T-helper 1 cell (primary cell): ENCODE results near the gene PLA2G4E.

ENCODE experiments used
- DNase-seq, 5 donors: peaks; one replicate each; pipeline ENCODE4 v3.0.0-alpha.2; 2012 to 2020

PLA2G4E gene

GRCh38 chr15:41972253-41973242, 48.3 kb downstream of the PLA2G4E start, which contains the start of gene EHD4:
Gene EHD4, minus strand, starts transcription at chr15:41972557. Its CDS starts 63 bp downstream, at chr15:41972494.
- peak; percentile 85 to 98 (median 91) for DNase-seq

GRCh38 chr15:41971895-41972252, 49.0 kb downstream of the PLA2G4E start:
- DNase-seq, result no peak

DNA sequence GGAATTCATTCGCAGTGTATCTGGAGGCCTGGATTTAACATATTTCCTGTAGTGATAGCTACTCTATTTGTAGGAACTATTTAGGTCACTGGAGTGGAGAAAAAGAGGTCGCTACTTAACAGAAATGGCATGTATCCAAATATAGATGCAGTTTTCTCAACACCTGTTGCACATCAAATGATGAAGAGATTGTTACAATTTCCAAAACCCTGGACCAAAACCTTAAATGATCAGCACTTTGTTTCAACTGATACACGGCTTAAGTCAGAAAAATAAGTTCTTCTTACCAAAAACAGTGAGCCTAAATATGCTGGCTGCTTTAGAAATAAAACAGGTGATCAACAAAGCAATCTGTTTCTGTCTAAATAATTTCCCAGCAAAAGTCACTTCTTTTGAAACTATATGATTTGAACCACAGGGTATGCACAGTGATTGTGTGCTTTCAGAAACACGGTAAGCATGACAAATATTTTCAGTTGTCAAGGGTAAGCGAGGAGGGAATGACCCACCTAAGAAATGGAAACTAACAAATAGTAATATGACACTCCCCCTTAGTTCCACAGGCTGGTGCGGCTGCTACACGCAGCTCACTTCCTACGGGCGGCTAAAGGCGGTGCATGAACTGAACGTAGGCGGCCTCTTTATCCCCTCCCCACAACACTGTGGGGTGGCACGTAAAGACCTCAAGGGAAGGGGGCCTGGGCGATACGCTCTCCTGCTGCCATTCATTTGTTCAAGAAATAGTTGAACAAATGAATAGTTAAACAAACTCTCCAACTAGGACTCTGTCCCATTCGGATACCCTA, 49.5 kb downstream of the PLA2G4E start:
- peak; percentile 41 to 86 (median 61) for DNase-seq

GRCh38 chr15:41970456-41970855, 50.4 kb downstream of the PLA2G4E start:
- DNase-seq, result no peak

DNA sequence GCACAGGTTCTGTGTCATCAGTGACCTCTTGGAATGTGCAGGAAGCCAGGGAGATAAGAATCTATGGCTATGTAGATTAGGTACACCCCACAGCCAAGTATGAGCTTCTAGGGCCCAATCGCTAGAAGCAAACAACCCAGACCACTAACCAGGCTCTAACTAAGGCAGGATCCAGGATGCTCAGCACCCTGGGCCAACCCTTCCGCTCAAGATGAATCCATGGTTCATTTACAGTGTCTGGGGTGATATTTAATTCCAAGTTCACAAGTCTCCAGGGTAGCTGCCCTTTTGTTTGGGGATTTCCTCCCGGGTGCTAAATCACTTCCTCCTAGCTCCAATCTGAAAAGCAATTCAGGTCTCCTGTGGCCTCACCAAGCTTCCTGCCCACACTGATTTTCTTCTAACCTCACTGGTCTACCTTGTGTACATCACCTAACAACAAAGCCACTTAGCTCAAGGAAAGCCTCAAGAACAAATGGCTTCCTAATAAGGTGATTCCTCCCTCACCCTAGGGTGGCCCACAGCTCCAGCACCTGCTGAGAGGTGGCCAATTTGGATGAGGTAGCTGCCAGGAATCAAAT, 50.9 kb downstream of the PLA2G4E start:
- DNase-seq, result peak in 4 of 5 donors; percentile 16 to 83 (median 36)

- no peak for DNase-seq
These were observed 52.1 kb downstream of the PLA2G4E start for GRCh38 chr15:41968701-41969100.

GRCh38 chr15:41967506-41968206, 53.2 kb downstream of the PLA2G4E start:
- no peak for DNase-seq

- DNase-seq, result no peak
These were observed 53.8 kb downstream of the PLA2G4E start for GRCh38 chr15:41966920-41967465.

DNA sequence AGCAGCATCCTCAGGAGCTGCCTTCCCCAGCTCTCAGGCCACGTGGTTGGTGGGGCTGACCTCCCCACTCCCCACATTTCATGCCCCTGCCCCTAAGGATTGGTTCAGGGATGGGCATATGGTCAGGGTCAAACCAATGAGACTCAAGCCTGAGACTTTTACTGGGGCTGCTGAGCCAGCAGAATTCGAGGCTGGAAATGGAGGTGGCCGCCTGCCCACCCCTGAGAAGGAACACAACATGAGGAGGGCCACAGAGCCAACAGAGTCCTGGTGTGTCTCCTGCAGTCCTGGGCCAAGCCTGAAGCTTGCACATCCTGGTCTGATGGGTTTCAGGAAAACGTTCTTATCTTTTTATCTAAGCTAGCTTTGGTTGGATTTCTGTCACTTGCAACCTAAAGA, 54.4 kb downstream of the PLA2G4E start:
- no peak for DNase-seq

DNA sequence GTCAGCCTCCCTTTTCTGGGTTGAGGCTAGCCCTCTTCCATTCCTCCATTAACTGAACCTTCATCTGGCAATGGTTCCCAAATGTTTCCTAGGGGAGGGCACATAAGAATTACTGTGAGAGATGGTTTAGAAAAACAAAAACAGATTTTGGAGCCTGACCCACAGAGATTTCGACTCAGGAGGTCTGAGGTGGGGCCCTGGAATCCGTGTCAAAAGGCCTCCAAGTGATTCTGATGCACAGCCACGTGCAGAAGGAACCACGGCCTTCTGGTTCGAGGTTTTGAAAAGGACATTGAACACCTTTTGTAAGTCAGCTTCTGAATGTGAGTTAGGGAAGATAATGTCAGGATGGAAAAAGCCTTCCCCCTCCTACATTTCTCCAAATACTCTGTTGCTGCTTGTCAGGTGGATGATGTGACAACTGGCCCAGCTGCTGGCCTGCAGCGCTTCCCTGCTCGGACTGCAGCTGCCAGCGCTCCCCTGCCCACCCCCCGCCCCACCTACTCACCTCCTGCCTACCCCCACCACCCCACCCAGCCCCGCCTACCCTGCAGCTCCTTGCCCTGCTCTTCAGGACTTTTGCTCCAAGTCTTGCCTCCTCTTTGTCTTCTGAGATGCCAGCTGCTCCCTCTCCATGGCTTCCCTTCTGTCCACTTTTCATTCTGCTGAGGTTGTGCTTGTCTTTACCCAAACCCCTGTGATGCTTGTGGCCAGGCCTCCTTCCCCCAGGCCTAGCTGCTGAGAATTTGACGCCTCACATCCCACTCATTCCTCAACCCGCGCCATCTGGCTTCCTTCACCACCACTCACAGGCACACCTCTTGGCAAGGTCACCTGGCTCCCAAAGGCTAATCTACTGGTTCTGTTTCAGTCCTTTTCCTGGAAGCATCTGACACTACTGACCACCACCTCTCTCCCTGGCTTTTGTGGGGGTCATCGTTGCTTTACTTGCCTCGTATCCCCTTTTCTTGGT, 55.1 kb downstream of the PLA2G4E start:
- DNase-seq, result no peak

GRCh38 chr15:41961595-41962202, 59.1 kb downstream of the PLA2G4E start:
- no peak for DNase-seq

DNA sequence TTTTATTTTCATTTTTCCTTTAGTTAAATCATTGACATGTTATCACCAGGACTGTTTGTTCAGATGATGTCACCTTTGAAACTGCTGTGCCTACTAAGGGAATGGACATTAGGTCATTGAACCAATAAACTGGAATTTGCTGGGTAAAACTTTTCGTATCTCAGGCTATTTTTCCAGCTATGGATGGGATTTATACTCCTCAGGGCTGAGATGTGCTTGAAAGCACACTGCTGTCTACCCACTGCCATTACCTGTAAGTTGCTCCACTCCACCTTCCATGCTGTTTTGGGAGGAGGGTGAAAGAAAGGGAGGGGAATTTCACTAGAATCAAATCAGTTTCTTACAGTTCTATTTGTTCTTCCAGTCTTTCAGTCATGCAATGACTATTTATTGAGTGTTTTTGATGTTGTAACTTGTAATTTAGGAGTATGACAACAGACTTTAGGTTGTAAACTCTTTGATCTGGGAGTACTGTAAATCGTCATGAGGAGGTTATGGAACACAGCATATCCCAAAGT, 59.8 kb downstream of the PLA2G4E start:
- no peak for DNase-seq

- no peak for DNase-seq
These were observed 62.8 kb downstream of the PLA2G4E start for GRCh38 chr15:41958002-41958420.

DNA sequence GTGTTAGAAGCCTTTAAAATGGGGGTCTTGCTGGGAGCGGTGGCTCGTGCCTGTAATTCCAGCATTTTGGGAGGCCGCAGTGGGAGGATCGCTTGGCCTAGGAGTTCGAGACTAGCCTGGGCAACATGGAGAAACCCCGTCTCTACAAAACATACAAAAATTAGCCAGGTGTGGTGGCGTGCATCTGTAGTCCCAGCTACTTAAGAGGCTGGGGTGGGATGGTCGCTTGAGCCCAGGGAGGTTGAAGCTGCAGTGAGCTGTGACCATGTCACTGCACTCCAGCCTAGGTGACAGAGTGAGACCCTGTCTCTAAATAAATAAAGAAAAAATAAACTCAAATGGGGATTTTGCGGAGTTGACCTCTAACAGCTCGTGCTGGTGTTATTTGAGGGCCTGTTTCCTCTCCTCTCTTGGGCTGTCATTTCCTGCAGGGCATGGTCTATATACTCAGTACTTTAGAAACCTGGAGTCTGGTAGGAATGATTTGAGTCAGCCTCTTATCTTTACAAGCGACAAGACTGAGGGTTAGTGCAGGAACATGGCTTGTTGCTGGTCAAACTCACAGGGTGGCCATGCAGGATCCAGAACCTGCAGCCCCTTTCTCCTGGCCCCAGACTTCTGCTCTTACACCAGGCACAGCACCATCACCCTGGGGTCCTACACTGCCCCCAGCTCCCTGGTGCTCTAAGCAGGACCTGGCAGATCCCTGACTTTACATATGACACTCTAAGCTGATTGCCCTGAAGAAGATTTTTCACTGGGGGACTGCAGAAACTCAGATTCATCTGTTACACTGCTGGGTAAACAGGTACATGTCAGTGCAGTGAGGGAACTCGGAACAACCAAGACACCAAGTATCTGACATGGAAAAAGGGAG, 63.6 kb downstream of the PLA2G4E start:
- peak in 1 of 5 donors; percentile 69 for DNase-seq

DNA sequence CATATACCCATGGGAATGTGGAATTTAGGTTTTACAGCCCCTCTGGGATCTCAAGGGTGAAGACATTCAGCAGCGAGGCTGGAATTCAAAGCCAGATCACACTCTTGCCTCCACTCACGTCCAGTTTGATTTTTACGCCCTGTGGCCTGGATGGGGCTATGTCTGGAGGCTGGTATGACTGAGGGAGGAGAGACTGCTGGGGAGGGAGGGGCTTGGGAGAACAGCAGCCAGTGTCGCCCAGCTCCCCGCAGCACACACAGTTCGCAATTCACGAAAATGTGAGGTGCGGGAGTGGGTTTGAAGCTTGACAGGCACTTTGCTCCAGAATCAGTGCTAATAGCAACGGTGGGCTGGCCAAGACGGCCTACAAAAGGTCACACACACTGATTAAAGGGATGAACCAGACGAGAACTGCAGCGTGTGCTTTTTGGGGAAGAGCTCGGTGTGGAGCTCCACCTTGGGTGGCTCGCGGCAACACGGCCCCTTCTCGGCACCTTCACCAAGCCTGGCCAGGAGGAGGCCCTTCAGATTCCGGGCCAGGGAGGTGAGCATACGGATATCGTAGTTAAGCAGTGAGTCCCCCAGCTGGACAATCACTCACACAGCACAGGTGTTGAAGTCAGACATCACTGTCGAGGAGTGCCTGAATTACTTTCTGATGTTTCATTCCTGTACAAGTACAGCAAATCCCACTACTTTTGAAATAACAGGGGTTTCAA, 64.9 kb downstream of the PLA2G4E start:
- no peak for DNase-seq

- no peak for DNase-seq
These were observed 65.7 kb downstream of the PLA2G4E start for GRCh38 chr15:41955100-41955499.

- DNase-seq, result no peak
These were observed 66.8 kb downstream of the PLA2G4E start for GRCh38 chr15:41954036-41954435.

DNA sequence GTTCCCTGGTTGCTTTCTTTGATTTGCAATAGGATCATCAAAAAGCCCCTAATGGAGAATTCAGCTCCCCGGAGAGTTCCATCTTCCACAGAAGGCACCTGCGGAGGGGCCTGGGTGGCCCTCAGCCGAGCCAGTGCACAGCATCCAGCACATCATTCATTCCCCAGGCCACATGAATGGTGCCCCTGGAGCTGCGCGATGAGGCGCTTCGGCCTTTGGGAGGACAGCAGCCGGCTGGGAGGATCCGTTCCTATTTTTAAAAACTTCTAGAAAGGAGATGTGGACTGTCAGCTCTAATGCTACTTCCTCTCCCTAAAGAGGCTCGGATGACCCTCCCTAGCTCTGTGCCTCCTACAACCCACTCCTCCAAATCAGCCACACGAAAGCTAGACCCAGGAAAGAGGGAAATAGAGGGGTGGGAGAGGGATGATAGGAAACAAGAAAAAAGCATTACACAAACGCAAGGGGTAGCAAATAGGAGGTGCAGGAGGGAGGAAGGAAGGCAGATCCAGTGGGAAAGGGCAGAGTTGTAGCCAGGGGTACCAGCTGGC, 68.8 kb downstream of the PLA2G4E start:
- no peak for DNase-seq
